GM12801 (cell line): ENCODE measurements around the gene SEZ6L2.

Source experiments
- CTCF ChIP-seq: IDR thresholded peaks from one replicate; pipeline ENCODE4 v1.5.1; 2011; ENCODE audit warnings: control low read depth; ENCODE audit not compliant: insufficient read length; ENCODE audit errors: extremely low read depth

The SEZ6L2 gene

GRCh38 chr16:29876217-29876593 is 23.1 kb downstream of the SEZ6L2 start:
- TF ChIP-seq CTCF = no peak

GRCh38 chr16:29875206-29875605 is 24.1 kb downstream of the SEZ6L2 start:
- TF ChIP-seq CTCF = no peak

- TF ChIP-seq CTCF = no peak
These were observed 26.0 kb downstream of the SEZ6L2 start for GRCh38 chr16:29873319-29873718.

- no peak for TF ChIP-seq CTCF
These were observed 27.4 kb downstream of the SEZ6L2 start for GRCh38 chr16:29871822-29872546.

GRCh38 chr16:29868396-29869009 is 30.8 kb downstream of the SEZ6L2 start:
- no peak for TF ChIP-seq CTCF

GRCh38 chr16:29864205-29864604 is 35.1 kb downstream of the SEZ6L2 start:
- no peak for TF ChIP-seq CTCF

- no peak for TF ChIP-seq CTCF
These were observed 35.7 kb downstream of the SEZ6L2 start for GRCh38 chr16:29863669-29863984.
